Inflammatory macrophage treated with lipopolysaccharide for 1 hour (primary cell): ENCODE results near the gene CHP1.
"Not testable (repeated sequence)": the region's sequence is repeated elsewhere in the genome, so short reads cannot be mapped to it uniquely, and the experiment has no call there.

Source experiments
- DNase-seq, 2 donors: peaks; one replicate each; pipeline ENCODE4 v3.0.0-alpha.2; 2020 to 2022

The CHP1 gene

DNA sequence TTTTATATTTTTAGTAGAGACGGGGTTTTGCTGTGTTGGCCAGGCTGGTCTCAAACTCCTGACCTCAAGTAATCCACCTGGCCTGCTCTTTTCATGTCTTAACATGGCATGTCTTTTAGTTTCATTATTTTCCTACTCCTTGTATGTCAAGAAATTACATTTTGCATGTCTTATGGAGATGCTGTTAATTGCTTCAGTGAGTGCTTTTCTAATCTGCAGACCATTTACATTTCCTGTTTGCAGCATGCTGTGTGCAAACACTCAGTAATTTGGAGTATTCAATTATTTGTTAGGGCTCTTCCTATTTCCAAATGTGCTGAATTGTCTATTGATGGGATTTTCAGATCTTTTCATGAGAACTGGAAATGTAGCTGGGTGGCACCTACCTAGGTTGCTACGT is 70.1 kb downstream of the CHP1 start:
- not testable (repeated sequence) for DNase-seq

DNA sequence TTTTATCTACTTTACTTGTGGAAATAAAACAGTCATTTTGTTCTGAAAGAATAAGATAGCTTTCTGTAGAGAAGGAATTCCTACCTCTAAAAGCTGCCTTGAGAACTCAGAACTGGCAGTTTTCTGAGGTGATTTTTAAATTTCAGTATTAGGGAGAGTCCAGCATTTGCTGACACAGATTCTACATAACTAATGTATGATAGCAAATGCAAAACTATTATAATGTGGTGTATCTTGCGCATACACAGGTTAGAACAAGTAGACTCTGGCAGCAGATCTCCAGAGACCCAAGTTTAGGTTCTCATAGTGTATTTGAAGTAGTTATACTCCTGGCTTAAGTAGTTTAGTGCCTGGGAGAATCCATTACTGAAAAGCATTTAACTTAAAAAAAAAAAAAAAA is 70.5 kb downstream of the CHP1 start:
- no peak for DNase-seq

DNA sequence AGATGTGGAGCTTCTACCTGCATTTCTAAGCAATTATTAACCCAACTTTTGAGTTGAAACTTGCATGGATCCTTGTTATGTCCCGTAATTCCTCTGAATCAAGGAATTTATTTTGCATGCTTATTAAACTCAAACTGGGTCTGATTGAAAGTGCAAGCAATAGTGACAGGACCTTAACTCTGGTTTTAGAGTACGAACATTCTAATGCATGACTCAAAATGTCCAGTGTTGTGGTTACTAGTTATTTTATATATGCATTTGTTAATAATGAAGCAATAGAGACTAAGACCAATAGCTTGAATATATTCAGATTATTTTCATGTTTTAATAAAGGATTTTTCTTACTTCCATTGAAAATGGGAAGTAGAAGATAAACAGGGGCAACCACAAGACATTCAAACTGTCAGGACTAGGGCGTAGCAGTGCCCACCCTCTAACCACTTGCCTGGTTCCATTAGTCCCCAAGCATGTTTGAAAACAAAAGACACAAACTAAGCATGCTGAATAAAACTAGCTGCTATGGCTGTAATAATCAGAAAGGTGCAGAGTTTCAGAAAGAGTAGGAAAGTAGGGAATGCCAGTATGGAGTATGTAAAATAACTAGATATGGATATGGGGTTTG is 73.2 kb downstream of the CHP1 start:
- DNase-seq: no peak

DNA sequence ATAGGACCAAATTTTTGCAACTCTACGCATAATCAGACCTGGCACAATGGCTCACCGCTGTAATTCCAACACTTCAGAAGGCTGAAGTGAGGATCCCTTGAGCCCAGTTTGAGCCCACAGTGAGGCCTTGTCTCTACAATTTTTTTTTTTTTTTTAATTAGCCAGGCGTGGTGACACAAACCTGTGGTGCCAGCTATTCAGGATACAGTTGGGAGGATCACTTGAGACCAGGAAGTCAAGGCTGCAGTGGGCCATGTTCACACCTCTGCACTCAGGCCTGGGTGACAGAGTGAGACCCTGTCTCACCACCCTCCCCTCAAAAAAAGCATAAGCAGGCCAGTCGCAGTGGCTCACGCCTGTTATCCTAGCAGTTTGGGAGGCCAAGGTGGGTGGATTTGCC is 76.6 kb downstream of the CHP1 start:
- DNase-seq: no peak

DNA sequence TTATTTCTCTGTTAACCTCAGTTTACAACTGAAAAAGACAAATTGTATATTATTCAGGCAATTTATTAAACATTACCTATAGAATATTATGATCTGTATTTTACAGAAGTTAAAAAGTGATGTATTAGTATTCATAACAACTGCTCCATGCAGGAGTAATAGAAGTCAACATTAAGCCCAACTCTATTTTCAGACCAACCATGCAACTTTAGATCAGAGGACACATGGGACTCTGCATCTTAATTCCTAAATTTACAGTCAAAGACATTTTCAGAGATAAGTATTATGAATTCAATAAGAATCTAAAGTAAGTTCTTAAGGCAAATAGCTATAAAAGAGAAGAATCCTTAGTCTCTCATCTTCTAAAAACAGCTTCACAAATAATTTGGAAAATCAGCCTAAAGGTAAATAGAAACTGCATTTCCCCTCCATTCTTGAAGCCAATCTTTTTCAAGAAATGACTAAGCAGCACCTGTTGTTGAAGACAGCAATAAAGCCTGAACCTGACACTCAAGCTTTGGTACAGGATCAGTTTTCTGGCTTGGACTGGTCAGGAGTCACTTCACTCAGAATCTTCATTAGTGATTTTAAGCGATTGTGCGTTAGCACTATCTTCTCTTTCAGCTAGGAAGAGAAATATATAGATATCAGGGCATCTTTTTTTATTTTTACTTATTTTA is 78.3 kb downstream of the CHP1 start:
- no peak for DNase-seq

DNA sequence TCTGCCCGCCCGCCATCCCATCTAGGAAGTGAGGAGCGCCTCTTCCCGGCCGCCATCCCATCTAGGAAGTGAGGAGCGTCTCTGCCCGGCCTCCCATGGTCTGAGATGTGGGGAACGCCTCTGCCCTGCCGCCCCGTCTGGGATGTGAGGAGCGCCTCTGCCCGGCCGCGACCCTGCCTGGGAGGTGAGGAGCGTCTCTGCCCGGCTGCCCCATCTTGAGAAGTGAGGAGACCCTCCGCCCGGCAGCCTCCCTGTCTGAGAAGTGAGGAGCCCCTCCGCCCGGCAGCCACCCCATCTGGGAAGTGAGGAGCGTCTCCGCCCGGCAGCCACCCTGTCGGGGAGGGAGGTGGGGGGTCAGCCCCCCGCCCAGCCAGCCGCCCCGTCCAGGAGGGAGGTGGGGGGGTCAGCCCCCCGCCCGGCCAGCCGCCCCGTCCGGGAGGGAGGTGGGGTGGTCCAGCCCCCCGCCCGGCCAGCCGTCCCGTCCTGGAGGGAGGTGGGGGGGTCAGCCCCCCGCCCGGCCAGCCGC is 89.8 kb downstream of the CHP1 start:
- not testable (repeated sequence) for DNase-seq

DNA sequence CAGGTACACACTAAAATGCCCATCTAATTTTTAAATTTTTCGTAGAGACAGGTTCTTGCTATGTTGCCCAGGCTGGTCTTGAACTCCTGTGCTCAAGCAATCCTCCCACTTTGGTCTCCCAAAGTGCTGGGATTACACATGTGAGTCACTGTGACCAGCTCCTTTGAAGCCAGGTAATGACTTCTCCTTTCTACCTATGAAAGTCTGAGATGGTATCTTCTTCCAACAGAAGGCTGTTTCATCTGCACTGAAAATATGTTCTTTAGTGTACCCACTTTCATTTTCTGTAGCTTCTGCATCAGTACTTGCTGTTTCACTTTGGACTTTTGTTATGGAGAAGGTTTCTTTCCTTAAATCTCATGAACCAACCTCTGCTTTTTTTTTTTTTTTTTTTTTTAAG is 92.5 kb downstream of the CHP1 start:
- DNase-seq: no peak

DNA sequence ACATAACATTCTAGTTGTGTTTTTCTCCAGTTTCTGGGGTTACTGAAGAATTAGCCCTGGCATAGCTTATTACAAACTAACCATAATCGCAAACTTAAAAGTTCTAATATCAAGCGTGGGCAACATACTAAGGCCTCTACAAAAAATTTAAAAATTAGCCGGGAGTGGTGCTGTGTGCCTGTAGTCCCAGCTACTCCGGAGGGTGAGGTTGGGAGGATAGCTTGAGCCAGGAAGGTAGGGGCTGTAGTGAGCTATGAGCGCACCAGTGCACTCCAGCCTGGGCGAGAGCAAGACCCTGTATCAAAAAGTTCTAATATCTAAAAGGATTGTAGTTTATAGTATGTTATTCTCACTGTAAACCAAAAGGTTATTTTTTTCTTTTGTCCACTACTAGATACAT is 100.2 kb downstream of the CHP1 start:
- no peak for DNase-seq
